Gastrocnemius medialis (tissue), 4 donors: Measurements from ENCODE around the gene TMEM252.

Experiments
- POLR2A ChIP-seq, 2 donors: fragments of 450-650 bp; IDR thresholded peaks; one replicate each; pipeline ENCODE4 v1.6.1; 2017; ENCODE audit warnings: antibody characterized with exemption in 2 of 2, mild to moderate bottlenecking in 2 of 2, moderate library complexity in 2 of 2
- TF ChIP-seq, protein P1 (sequence below), 5 experiments: fragments of 450-650 bp in 3 of 5; fragments of 200-600 bp in 2 of 5; sonication (generic) in 2 of 5; IDR thresholded peaks in 4 of 5; conservative IDR thresholded peaks in 1 of 5; 1 replicate in 4 of 5; 2 replicates in 1 of 5; pipeline ENCODE4 v1.5.1; 2016 to 2019; ENCODE audit warnings: antibody characterized with exemption in 5 of 5, mild to moderate bottlenecking in 3 of 5, moderate library complexity in 3 of 5

GRCh38 chr9:68536876-68537615 lies 3.6 kb downstream of the TMEM252 start:
- no peak for TF ChIP-seq POLR2A (IDR thresholded peaks at IDR 0.05)
- TF ChIP-seq, protein P1, sequence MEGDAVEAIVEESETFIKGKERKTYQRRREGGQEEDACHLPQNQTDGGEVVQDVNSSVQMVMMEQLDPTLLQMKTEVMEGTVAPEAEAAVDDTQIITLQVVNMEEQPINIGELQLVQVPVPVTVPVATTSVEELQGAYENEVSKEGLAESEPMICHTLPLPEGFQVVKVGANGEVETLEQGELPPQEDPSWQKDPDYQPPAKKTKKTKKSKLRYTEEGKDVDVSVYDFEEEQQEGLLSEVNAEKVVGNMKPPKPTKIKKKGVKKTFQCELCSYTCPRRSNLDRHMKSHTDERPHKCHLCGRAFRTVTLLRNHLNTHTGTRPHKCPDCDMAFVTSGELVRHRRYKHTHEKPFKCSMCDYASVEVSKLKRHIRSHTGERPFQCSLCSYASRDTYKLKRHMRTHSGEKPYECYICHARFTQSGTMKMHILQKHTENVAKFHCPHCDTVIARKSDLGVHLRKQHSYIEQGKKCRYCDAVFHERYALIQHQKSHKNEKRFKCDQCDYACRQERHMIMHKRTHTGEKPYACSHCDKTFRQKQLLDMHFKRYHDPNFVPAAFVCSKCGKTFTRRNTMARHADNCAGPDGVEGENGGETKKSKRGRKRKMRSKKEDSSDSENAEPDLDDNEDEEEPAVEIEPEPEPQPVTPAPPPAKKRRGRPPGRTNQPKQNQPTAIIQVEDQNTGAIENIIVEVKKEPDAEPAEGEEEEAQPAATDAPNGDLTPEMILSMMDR (IDR thresholded peaks at IDR 0.05 in 4 of 5, conservative IDR thresholded peaks at IDR 0.05 in 1 of 5), result no peak
